HL-60 (cell line): ENCODE data around the gene CELSR2.

Experiments used
- DNase-seq, 2 experiments: peaks; one replicate each; pipeline ENCODE4 v3.0.0-alpha.2; 2010 to 2020; ENCODE audit warnings: low read depth in 1 of 2, low spot score in 1 of 2
- H3K27ac ChIP-seq: fragments of 250-450 bp; sonication (Bioruptor Pico); replicated peaks from 2 replicates; pipeline ENCODE4 v1.5.1; 2020; ENCODE audit warnings: mild to moderate bottlenecking, moderate library complexity
- H3K27me3 ChIP-seq: fragments of 250-450 bp; sonication (Bioruptor Pico); 2 replicates; pipeline ENCODE4 v1.5.1; 2021; ENCODE audit warnings: mild to moderate bottlenecking, moderate library complexity; ENCODE audit not compliant: insufficient read depth, poor library complexity, severe bottlenecking
- H3K4me3 ChIP-seq: replicated peaks from 2 replicates; pipeline ENCODE4 v1.5.1; 2011; ENCODE audit warnings: mild to moderate bottlenecking, control low read depth, low read length; ENCODE audit not compliant: insufficient read depth
- CTCF ChIP-seq: IDR thresholded peaks from one replicate; pipeline ENCODE4 v1.5.1; 2011; ENCODE audit warnings: low read length, control low read depth, inconsistent platforms; ENCODE audit not compliant: insufficient read depth
- GABPA ChIP-seq: IDR thresholded peaks from 2 replicates; pipeline ENCODE4 v1.6.1; 2012; ENCODE audit warnings: low read depth
- POLR2AphosphoS5 ChIP-seq: IDR thresholded peaks from 2 replicates; pipeline ENCODE4 v1.6.1; 2012; ENCODE audit warnings: low read depth
- SPI1 ChIP-seq: IDR thresholded peaks from 2 replicates; pipeline ENCODE4 v1.6.1; 2012; ENCODE audit warnings: low read depth, mild to moderate bottlenecking, borderline replicate concordance
- TF ChIP-seq, protein P1 (sequence below): IDR thresholded peaks from 2 replicates; pipeline ENCODE4 v1.6.1; 2012; ENCODE audit warnings: low read depth; ENCODE audit not compliant: insufficient replicate concordance

The CELSR2 gene

DNA sequence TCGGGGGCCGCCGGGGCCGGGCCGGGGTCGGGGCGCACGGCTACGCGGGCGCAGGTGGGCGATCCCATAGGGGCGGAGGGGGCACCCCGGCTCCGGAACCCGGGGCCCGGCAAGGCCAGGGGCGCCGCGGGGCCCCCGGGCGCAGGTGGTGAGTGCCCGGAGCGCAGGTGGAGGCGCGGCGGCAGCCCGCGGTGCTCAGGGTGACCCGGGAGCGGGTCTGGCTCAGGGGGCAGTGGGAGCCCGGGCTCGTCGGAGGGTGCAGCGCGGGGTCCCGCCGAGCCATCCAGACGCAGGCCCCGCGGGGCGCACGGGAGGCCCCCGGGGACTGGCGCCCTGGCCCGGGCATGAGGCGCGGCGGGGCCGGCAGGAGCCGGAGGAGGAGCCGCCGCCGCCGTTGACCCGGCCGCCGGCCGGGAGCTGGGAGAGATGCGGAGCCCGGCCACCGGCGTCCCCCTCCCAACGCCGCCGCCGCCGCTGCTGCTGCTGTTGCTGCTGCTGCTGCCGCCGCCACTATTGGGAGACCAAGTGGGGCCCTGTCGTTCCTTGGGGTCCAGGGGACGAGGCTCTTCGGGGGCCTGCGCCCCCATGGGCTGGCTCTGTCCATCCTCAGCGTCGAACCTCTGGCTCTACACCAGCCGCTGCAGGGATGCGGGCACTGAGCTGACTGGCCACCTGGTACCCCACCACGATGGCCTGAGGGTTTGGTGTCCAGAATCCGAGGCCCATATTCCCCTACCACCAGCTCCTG lies 489 bp downstream of the CELSR2 start:
- no peak for DNase-seq
- TF ChIP-seq, protein P1, sequence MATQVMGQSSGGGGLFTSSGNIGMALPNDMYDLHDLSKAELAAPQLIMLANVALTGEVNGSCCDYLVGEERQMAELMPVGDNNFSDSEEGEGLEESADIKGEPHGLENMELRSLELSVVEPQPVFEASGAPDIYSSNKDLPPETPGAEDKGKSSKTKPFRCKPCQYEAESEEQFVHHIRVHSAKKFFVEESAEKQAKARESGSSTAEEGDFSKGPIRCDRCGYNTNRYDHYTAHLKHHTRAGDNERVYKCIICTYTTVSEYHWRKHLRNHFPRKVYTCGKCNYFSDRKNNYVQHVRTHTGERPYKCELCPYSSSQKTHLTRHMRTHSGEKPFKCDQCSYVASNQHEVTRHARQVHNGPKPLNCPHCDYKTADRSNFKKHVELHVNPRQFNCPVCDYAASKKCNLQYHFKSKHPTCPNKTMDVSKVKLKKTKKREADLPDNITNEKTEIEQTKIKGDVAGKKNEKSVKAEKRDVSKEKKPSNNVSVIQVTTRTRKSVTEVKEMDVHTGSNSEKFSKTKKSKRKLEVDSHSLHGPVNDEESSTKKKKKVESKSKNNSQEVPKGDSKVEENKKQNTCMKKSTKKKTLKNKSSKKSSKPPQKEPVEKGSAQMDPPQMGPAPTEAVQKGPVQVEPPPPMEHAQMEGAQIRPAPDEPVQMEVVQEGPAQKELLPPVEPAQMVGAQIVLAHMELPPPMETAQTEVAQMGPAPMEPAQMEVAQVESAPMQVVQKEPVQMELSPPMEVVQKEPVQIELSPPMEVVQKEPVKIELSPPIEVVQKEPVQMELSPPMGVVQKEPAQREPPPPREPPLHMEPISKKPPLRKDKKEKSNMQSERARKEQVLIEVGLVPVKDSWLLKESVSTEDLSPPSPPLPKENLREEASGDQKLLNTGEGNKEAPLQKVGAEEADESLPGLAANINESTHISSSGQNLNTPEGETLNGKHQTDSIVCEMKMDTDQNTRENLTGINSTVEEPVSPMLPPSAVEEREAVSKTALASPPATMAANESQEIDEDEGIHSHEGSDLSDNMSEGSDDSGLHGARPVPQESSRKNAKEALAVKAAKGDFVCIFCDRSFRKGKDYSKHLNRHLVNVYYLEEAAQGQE, result no peak
- TF ChIP-seq GABPA (no peak), POLR2AphosphoS5 (no peak), SPI1 (no peak), CTCF (no peak)
- H3K4me3 ChIP-seq, result peak overlapping the region; percentile 36
- peaks cover 18% of the 10 kb centered on the region for H3K27me3 ChIP-seq
- H3K27ac ChIP-seq, result no peak overlapping the region

DNA sequence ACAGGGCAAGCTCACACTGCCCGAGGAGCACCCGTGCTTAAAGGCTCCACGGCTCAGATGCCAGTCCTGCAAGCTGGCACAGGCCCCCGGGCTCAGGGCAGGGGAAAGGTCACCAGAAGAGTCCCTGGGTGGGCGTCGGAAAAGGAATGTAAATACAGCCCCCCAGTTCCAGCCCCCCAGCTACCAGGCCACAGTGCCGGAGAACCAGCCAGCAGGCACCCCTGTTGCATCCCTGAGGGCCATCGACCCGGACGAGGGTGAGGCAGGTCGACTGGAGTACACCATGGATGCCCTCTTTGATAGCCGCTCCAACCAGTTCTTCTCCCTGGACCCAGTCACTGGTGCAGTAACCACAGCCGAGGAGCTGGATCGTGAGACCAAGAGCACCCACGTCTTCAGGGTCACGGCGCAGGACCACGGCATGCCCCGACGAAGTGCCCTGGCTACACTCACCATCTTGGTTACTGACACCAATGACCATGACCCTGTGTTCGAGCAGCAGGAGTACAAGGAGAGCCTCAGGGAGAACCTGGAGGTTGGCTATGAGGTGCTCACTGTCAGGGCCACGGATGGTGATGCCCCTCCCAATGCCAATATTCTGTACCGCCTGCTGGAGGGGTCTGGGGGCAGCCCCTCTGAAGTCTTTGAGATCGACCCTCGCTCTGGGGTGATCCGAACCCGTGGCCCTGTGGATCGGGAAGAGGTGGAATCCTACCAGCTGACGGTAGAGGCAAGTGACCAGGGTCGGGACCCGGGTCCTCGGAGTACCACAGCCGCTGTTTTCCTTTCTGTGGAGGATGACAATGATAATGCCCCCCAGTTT lies 1.3 kb downstream of the CELSR2 start:
- peaks cover 18% of the 10 kb centered on the region for H3K27me3 ChIP-seq
- TF ChIP-seq SPI1 (no peak), GABPA (no peak), CTCF (no peak), POLR2AphosphoS5 (no peak)
- TF ChIP-seq, protein P1, result no peak
- DNase-seq, result no peak
- H3K4me3 ChIP-seq, result no peak overlapping the region
- no peak overlapping the region for H3K27ac ChIP-seq

- TF ChIP-seq CTCF (no peak), SPI1 (no peak), GABPA (no peak), POLR2AphosphoS5 (no peak)
- TF ChIP-seq, protein P1, result no peak
- no peak overlapping the region for H3K4me3 ChIP-seq
Observed at GRCh38 chr1:109251277-109252166, 2.2 kb downstream of the CELSR2 start.

More at GRCh38 chr1:109251277-109252166, 2.2 kb downstream of the CELSR2 start:
- H3K27ac ChIP-seq, result no peak overlapping the region
- DNase-seq, result no peak
- H3K27me3 ChIP-seq, result peaks cover 18% of the 10 kb centered on the region
